Measurements from ENCODE around the gene DDX39B.

DNA sequence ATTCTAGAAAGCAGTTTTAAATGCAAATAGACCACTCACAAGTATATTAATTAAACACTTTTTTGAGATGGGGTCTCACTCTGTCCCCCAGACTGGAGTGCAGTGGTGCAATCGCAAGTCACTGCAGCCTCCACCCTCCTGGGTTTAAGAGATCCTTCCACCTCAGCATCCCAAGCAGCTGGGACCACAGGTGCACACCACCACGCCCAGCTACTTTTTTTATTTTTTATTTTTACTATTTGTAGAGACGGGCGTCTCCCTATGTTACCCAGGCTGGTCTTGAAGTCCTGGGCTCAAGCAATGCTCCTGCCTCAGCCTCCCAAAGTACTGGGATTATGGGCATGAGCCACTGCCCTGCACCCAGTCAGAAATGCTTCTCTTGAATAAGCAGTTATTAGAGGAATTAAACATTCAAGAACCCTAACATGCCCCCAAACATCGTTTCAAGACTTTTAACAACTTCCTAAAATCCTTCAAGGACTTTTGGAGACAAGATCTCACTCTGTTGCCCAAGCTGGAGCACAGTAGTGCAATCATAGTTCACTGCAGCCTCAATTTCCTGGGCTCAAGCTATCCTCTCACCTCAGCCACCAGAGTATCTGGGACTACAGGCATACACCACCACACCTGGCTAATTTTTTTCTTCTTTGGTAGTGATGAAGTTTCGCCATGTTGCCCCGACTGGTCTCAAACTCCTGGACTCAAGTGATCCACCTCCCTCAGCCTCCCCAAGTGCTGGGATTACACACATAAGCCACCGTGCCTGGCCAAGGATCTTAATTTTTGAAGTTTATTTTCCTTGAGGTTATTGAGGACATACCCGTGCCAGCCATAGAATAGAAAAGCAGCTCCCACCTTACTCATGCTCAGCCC lies 9.8 kb downstream of the DDX39B start:
- TF ChIP-seq, protein P1, sequence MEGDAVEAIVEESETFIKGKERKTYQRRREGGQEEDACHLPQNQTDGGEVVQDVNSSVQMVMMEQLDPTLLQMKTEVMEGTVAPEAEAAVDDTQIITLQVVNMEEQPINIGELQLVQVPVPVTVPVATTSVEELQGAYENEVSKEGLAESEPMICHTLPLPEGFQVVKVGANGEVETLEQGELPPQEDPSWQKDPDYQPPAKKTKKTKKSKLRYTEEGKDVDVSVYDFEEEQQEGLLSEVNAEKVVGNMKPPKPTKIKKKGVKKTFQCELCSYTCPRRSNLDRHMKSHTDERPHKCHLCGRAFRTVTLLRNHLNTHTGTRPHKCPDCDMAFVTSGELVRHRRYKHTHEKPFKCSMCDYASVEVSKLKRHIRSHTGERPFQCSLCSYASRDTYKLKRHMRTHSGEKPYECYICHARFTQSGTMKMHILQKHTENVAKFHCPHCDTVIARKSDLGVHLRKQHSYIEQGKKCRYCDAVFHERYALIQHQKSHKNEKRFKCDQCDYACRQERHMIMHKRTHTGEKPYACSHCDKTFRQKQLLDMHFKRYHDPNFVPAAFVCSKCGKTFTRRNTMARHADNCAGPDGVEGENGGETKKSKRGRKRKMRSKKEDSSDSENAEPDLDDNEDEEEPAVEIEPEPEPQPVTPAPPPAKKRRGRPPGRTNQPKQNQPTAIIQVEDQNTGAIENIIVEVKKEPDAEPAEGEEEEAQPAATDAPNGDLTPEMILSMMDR (IDR thresholded peaks at IDR 0.05; ENCODE audit: insufficient read depth, low read depth, low read length), result no peak
- no peak for TF ChIP-seq EZH2 (IDR thresholded peaks at IDR 0.05; ENCODE audit: insufficient read depth, low read length)

All from astrocyte (in vitro differentiated cells and primary cell).